ENCODE results near the gene ZC2HC1B.
"Not testable (repeated sequence)": the region's sequence is repeated elsewhere in the genome, so short reads cannot be mapped to it uniquely, and the experiment has no call there.

Gene ZC2HC1B

DNA sequence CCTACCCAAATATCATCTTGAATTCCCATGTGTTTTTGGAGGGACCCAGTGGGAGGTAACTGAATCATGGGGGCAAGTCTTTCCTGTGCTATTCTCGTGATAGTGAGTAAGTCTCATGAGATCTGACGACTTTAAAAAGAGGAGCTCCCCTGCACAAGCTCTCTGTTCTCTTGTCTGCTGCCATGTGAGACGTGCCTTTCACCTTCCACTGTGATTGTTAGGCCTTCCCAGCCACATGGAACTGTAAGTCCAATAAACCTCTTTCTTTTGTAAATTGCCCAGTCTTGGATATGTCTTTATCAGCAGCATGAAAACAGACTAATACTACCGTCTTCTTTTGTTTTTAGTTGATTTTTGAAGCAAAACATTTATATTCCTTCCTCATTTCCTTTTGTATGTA lies 52.8 kb downstream of the ZC2HC1B start:
- CTCF ChIA-PET: interaction anchor here (1.6 kb wide), 1 partner anchor 8 kb away, joined by 4 read pairs; no protein-coding TSS in a partner anchor
- POLR2A ChIA-PET: not testable (repeated sequence)
- WGBS (ENCODE audit: insufficient coverage): 98% methylated on average over 3 of the region's 4 CpGs

GRCh38 chr6:143928853-143929252 lies 64.6 kb downstream of the ZC2HC1B start:
- no peaks in the 10 kb centered on the region for H3K36me3 ChIP-seq (ENCODE audit: control insufficient read depth in 4 of 4, insufficient read depth in 4 of 4, low read length in 3 of 4)
- POLR2A ChIA-PET: no interaction called here
- no peak overlapping the region for H3K4me3 ChIP-seq (ENCODE audit: control insufficient read depth in 1 of 7, extremely low read depth in 1 of 7, insufficient read depth in 4 of 7, low read depth in 2 of 7, low read length in 6 of 7)
- CTCF ChIA-PET: no interaction called here
- no peak overlapping the region for H3K27ac ChIP-seq (ENCODE audit: insufficient read depth in 1 of 2, low read depth in 1 of 2, low read length in 2 of 2, poor library complexity in 1 of 2, severe bottlenecking in 2 of 2)
- H3K4me1 ChIP-seq (ENCODE audit: control extremely low read depth in 1 of 4, control insufficient read depth in 4 of 4, insufficient read depth in 4 of 4, low read length in 3 of 4): no peaks in the 10 kb centered on the region
- peaks cover 0 to 11% (median 2%) of the 10 kb centered on the region in 5 experiments for H3K9me3 ChIP-seq (ENCODE audit: control extremely low read depth in 1 of 5, control insufficient read depth in 4 of 5, insufficient read depth in 2 of 5, low read depth in 1 of 5, low read length in 4 of 5)
- no CpG with 5 or more reads among the region's 1 CpG for WGBS (ENCODE audit: insufficient coverage)
- no peaks in the 10 kb centered on the region for H3K27me3 ChIP-seq (replicated peaks in 2 of 5; ENCODE audit: control insufficient read depth in 4 of 5, insufficient read depth in 5 of 5, low read length in 4 of 5)
- no peak for DNase-seq

More for the DNA sequence above, 52.8 kb downstream of the ZC2HC1B start:
- H3K9me3 ChIP-seq (ENCODE audit: control extremely low read depth in 1 of 5, control insufficient read depth in 4 of 5, insufficient read depth in 2 of 5, low read depth in 1 of 5, low read length in 4 of 5): peaks cover 0 to 20% (median 2%) of the 10 kb centered on the region in 5 experiments
- not testable (repeated sequence) for H3K36me3 ChIP-seq (ENCODE audit: control insufficient read depth in 4 of 4, insufficient read depth in 4 of 4, low read length in 3 of 4); H3K4me1 ChIP-seq (ENCODE audit: control extremely low read depth in 1 of 4, control insufficient read depth in 4 of 4, insufficient read depth in 4 of 4, low read length in 3 of 4); H3K27me3 ChIP-seq (replicated peaks in 2 of 5; ENCODE audit: control insufficient read depth in 4 of 5, insufficient read depth in 5 of 5, low read length in 4 of 5); H3K27ac ChIP-seq (ENCODE audit: insufficient read depth in 1 of 2, low read depth in 1 of 2, low read length in 2 of 2, poor library complexity in 1 of 2, severe bottlenecking in 2 of 2); H3K4me3 ChIP-seq (ENCODE audit: control insufficient read depth in 1 of 7, extremely low read depth in 1 of 7, insufficient read depth in 4 of 7, low read depth in 2 of 7, low read length in 6 of 7); DNase-seq

DNA sequence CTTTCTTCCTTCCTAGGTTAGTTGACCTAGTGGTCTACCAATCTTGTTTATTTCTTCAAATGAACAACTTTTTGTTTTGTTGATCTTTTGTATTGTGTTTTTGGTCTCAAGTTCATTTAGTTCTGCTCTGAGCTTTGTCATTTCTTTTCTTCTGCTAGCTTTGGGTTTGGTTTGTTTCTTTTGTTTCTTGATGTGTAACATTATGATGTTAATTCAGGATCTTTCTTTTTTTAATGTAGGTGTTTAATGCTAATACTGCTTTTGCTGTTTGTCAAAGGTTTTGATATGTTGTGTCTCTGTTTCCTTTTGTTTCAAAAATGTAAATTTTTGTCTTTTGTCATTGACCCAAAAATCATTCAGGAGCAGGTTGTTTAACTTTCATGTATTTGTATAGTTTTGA lies 65.7 kb downstream of the ZC2HC1B start:
- Histone ChIP-seq H3K27me3 (replicated peaks in 2 of 5; ENCODE audit: control insufficient read depth in 4 of 5, insufficient read depth in 5 of 5, low read length in 4 of 5) (no peaks in the 10 kb centered on the region), H3K36me3 (ENCODE audit: control insufficient read depth in 4 of 4, insufficient read depth in 4 of 4, low read length in 3 of 4) (no peaks in the 10 kb centered on the region), H3K4me3 (ENCODE audit: control insufficient read depth in 1 of 7, extremely low read depth in 1 of 7, insufficient read depth in 4 of 7, low read depth in 2 of 7, low read length in 6 of 7) (no peak overlapping the region), H3K9me3 (ENCODE audit: control extremely low read depth in 1 of 5, control insufficient read depth in 4 of 5, insufficient read depth in 2 of 5, low read depth in 1 of 5, low read length in 4 of 5) (peaks cover 0 to 11% (median 2%) of the 10 kb centered on the region in 5 experiments), H3K4me1 (ENCODE audit: control extremely low read depth in 1 of 4, control insufficient read depth in 4 of 4, insufficient read depth in 4 of 4, low read length in 3 of 4) (no peaks in the 10 kb centered on the region), H3K27ac (ENCODE audit: insufficient read depth in 1 of 2, low read depth in 1 of 2, low read length in 2 of 2, poor library complexity in 1 of 2, severe bottlenecking in 2 of 2) (no peak overlapping the region)
- CTCF ChIA-PET: no interaction called here
- POLR2A ChIA-PET: no interaction called here
- no peak for DNase-seq

GRCh38 chr6:143934331-143934730 lies 70.1 kb downstream of the ZC2HC1B start:
- no peaks in the 10 kb centered on the region for H3K27me3 ChIP-seq (replicated peaks in 2 of 5; ENCODE audit: control insufficient read depth in 4 of 5, insufficient read depth in 5 of 5, low read length in 4 of 5)
- WGBS (ENCODE audit: insufficient coverage): 80% methylated on average over 1 of the region's 1 CpG
- no peak overlapping the region for H3K27ac ChIP-seq (ENCODE audit: insufficient read depth in 1 of 2, low read depth in 1 of 2, low read length in 2 of 2, poor library complexity in 1 of 2, severe bottlenecking in 2 of 2)
- ChIA-PET CTCF (interaction anchor here (1.1 to 12.3 kb wide), 4 partner anchors 9 to 78 kb away, joined by 3 to 167 read pairs (median 10); no protein-coding TSS in a partner anchor), POLR2A (interaction anchor here (0.6 kb wide), 1 partner anchor 784 kb away, joined by 3 read pairs; no protein-coding TSS in a partner anchor)
- H3K9me3 ChIP-seq (ENCODE audit: control extremely low read depth in 1 of 5, control insufficient read depth in 4 of 5, insufficient read depth in 2 of 5, low read depth in 1 of 5, low read length in 4 of 5): peaks cover 0 to 9% (median 2%) of the 10 kb centered on the region in 5 experiments
- no peak for DNase-seq
- peaks cover 0 to 2% (median 0%) of the 10 kb centered on the region in 4 experiments for H3K4me1 ChIP-seq (ENCODE audit: control extremely low read depth in 1 of 4, control insufficient read depth in 4 of 4, insufficient read depth in 4 of 4, low read length in 3 of 4)
- no peaks in the 10 kb centered on the region for H3K36me3 ChIP-seq (ENCODE audit: control insufficient read depth in 4 of 4, insufficient read depth in 4 of 4, low read length in 3 of 4)
- no peak overlapping the region for H3K4me3 ChIP-seq (ENCODE audit: control insufficient read depth in 1 of 7, extremely low read depth in 1 of 7, insufficient read depth in 4 of 7, low read depth in 2 of 7, low read length in 6 of 7)

DNA sequence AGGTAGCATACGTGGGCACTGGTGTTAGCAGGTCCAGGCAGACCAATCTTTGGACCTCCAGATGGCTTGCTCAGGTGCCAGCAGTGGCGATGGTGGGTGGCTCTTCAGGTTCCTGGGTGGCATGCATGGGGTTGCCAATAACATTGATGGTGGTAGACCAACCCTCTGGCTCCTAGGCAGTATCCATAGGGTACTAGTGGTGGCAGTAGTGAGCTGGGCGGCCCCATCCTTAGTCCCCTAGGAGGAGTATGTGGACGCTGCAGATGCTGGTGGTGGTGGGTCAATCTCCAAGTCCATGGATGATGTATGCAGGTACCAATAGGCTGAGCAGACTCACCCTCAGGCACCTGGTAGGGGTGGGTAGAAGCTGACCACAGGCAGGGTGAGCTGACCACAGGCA lies 70.6 kb downstream of the ZC2HC1B start:
- CTCF ChIA-PET: interaction anchor here (1.1 to 12.3 kb wide), 2 partner anchors 10 to 78 kb away, joined by 3 to 167 read pairs; no protein-coding TSS in a partner anchor
- POLR2A ChIA-PET: no interaction called here
- WGBS (ENCODE audit: insufficient coverage): 100% methylated on average over 1 of the region's 4 CpGs
- no peak overlapping the region for H3K4me3 ChIP-seq (ENCODE audit: control insufficient read depth in 1 of 7, extremely low read depth in 1 of 7, insufficient read depth in 4 of 7, low read depth in 2 of 7, low read length in 6 of 7)
- peaks cover 0 to 9% (median 1%) of the 10 kb centered on the region in 5 experiments for H3K9me3 ChIP-seq (ENCODE audit: control extremely low read depth in 1 of 5, control insufficient read depth in 4 of 5, insufficient read depth in 2 of 5, low read depth in 1 of 5, low read length in 4 of 5)
- no peak overlapping the region for H3K27ac ChIP-seq (ENCODE audit: insufficient read depth in 1 of 2, low read depth in 1 of 2, low read length in 2 of 2, poor library complexity in 1 of 2, severe bottlenecking in 2 of 2)
- H3K4me1 ChIP-seq (ENCODE audit: control extremely low read depth in 1 of 4, control insufficient read depth in 4 of 4, insufficient read depth in 4 of 4, low read length in 3 of 4): peaks cover 0 to 7% (median 0%) of the 10 kb centered on the region in 4 experiments
- no peak for DNase-seq
- H3K36me3 ChIP-seq (ENCODE audit: control insufficient read depth in 4 of 4, insufficient read depth in 4 of 4, low read length in 3 of 4): no peaks in the 10 kb centered on the region
- no peaks in the 10 kb centered on the region for H3K27me3 ChIP-seq (replicated peaks in 2 of 5; ENCODE audit: control insufficient read depth in 4 of 5, insufficient read depth in 5 of 5, low read length in 4 of 5)

GRCh38 chr6:143936347-143936746 lies 72.1 kb downstream of the ZC2HC1B start:
- CTCF ChIA-PET: interaction anchor here (0.9 to 12.3 kb wide), 2 partner anchors 61 to 76 kb away, joined by 3 to 167 read pairs; no protein-coding TSS in a partner anchor

GRCh38 chr6:143936778-143937667 lies 72.7 kb downstream of the ZC2HC1B start:
- H3K4me1 ChIP-seq (ENCODE audit: control extremely low read depth in 1 of 4, control insufficient read depth in 4 of 4, insufficient read depth in 4 of 4, low read length in 3 of 4): peaks cover 0 to 12% (median 2%) of the 10 kb centered on the region in 4 experiments
- H3K36me3 ChIP-seq (ENCODE audit: control insufficient read depth in 4 of 4, insufficient read depth in 4 of 4, low read length in 3 of 4): peaks cover 0 to 2% (median 0%) of the 10 kb centered on the region in 4 experiments
- no peaks in the 10 kb centered on the region for H3K27me3 ChIP-seq (replicated peaks in 2 of 5; ENCODE audit: control insufficient read depth in 4 of 5, insufficient read depth in 5 of 5, low read length in 4 of 5)
- no peak overlapping the region for H3K27ac ChIP-seq (ENCODE audit: insufficient read depth in 1 of 2, low read depth in 1 of 2, low read length in 2 of 2, poor library complexity in 1 of 2, severe bottlenecking in 2 of 2)
- WGBS (ENCODE audit: insufficient coverage): 87% methylated on average over 4 of the region's 5 CpGs
- ChIA-PET CTCF (interaction anchor here (0.9 to 12.3 kb wide), 5 partner anchors 11 to 76 kb away, joined by 3 to 167 read pairs (median 3); no protein-coding TSS in a partner anchor), POLR2A (no interaction called here)
- no peak overlapping the region for H3K4me3 ChIP-seq (ENCODE audit: control insufficient read depth in 1 of 7, extremely low read depth in 1 of 7, insufficient read depth in 4 of 7, low read depth in 2 of 7, low read length in 6 of 7)
- H3K9me3 ChIP-seq (ENCODE audit: control extremely low read depth in 1 of 5, control insufficient read depth in 4 of 5, insufficient read depth in 2 of 5, low read depth in 1 of 5, low read length in 4 of 5): peaks cover 0 to 2% (median 0%) of the 10 kb centered on the region in 5 experiments
- no peak for DNase-seq

More at GRCh38 chr6:143936347-143936746, 72.1 kb downstream of the ZC2HC1B start:
- Histone ChIP-seq H3K4me1 (ENCODE audit: control extremely low read depth in 1 of 4, control insufficient read depth in 4 of 4, insufficient read depth in 4 of 4, low read length in 3 of 4) (peaks cover 0 to 7% (median 0%) of the 10 kb centered on the region in 4 experiments), H3K27ac (ENCODE audit: insufficient read depth in 1 of 2, low read depth in 1 of 2, low read length in 2 of 2, poor library complexity in 1 of 2, severe bottlenecking in 2 of 2) (no peak overlapping the region), H3K4me3 (ENCODE audit: control insufficient read depth in 1 of 7, extremely low read depth in 1 of 7, insufficient read depth in 4 of 7, low read depth in 2 of 7, low read length in 6 of 7) (no peak overlapping the region), H3K36me3 (ENCODE audit: control insufficient read depth in 4 of 4, insufficient read depth in 4 of 4, low read length in 3 of 4) (peaks cover 0 to under 1% (median 0%) of the 10 kb centered on the region in 4 experiments), H3K27me3 (replicated peaks in 2 of 5; ENCODE audit: control insufficient read depth in 4 of 5, insufficient read depth in 5 of 5, low read length in 4 of 5) (no peaks in the 10 kb centered on the region), H3K9me3 (ENCODE audit: control extremely low read depth in 1 of 5, control insufficient read depth in 4 of 5, insufficient read depth in 2 of 5, low read depth in 1 of 5, low read length in 4 of 5) (peaks cover 0 to 2% (median 0%) of the 10 kb centered on the region in 5 experiments)
- POLR2A ChIA-PET: no interaction called here
- no peak for DNase-seq
- WGBS (ENCODE audit: insufficient coverage): 100% methylated on average over 2 of the region's 3 CpGs
